IMR-90 (cell line): ENCODE data around the gene TMX3.

Experiments
- CEBPB ChIP-seq: IDR thresholded peaks from 2 replicates; pipeline ENCODE4 v1.6.1; 2012; ENCODE audit warnings: low read depth, low read length, improper control_type of control experiment
- CTCF ChIP-seq: conservative IDR thresholded peaks from 2 replicates; pipeline ENCODE4 v1.5.1; 2012; ENCODE audit warnings: mild to moderate bottlenecking, low read depth, low read length, improper control_type of control experiment
- POLR2A ChIP-seq: IDR thresholded peaks from 2 replicates; pipeline ENCODE4 v1.6.1; 2012; ENCODE audit warnings: mild to moderate bottlenecking, low read depth, low read length
- RAD21 ChIP-seq: IDR thresholded peaks from 2 replicates; pipeline ENCODE4 v1.6.1; 2012; ENCODE audit warnings: low read length, improper control_type of control experiment
- USF2 ChIP-seq: fragments of 150-350 bp; IDR thresholded peaks from 2 replicates; pipeline ENCODE4 v1.6.1; 2017; ENCODE audit warnings: mild to moderate bottlenecking, antibody characterized with exemption, low read length, low read depth

- TF ChIP-seq CTCF, result no peak
- TF ChIP-seq USF2, result no peak
- TF ChIP-seq CEBPB, result no peak
- TF ChIP-seq POLR2A, result no peak
- no peak for TF ChIP-seq RAD21
Measured at GRCh38 chr18:68759308-68759707, 44.4 kb upstream of the TMX3 start.
